ENCODE data around the gene INPP5E.

DNA sequence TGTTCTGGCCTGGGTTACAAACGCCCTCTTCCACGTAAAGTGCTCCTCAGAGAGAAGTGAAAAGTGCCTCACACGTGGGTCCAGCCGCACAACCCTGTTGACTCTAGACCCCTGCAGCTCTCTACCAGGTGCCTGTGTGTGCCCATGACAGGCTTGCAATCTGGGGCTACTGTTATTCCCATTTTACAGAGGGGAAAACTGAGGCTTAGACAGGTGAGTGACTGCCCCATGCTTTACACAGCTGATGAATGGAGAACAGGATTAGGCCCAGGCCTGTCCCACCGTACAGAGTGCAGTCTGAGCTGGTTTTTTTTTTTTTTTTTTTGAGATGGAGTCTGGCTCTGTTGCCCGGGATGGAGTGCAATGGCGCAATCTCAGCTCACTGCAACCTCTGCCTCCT, 6.2 kb upstream of the INPP5E start:
- TF ChIP-seq, protein P1, sequence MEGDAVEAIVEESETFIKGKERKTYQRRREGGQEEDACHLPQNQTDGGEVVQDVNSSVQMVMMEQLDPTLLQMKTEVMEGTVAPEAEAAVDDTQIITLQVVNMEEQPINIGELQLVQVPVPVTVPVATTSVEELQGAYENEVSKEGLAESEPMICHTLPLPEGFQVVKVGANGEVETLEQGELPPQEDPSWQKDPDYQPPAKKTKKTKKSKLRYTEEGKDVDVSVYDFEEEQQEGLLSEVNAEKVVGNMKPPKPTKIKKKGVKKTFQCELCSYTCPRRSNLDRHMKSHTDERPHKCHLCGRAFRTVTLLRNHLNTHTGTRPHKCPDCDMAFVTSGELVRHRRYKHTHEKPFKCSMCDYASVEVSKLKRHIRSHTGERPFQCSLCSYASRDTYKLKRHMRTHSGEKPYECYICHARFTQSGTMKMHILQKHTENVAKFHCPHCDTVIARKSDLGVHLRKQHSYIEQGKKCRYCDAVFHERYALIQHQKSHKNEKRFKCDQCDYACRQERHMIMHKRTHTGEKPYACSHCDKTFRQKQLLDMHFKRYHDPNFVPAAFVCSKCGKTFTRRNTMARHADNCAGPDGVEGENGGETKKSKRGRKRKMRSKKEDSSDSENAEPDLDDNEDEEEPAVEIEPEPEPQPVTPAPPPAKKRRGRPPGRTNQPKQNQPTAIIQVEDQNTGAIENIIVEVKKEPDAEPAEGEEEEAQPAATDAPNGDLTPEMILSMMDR (IDR thresholded peaks at IDR 0.05) = no peak
- no peak for TF ChIP-seq EZH2 (IDR thresholded peaks at IDR 0.05; ENCODE audit: borderline replicate concordance, insufficient read depth, low read depth, low read length, poor library complexity, severe bottlenecking)
